Activated naive CD4-positive, alpha-beta T cell treated with anti-CD3 and anti-CD28 coated beads, Interleukin-2, amount 50 U/mL, for 24 hours (primary cell): ENCODE measurements around the gene ATG2A.

Experiments used
- H3K27ac Mint-ChIP-seq: one replicate; pipeline ENCODE4 v1.8.0; 2021; ENCODE audit warnings: mild to moderate bottlenecking, mixed read lengths
- H3K27me3 Mint-ChIP-seq: one replicate; pipeline ENCODE4 v1.8.0; 2021; ENCODE audit warnings: mixed read lengths
- H3K36me3 Mint-ChIP-seq: one replicate; pipeline ENCODE4 v1.8.0; 2021; ENCODE audit warnings: mixed read lengths
- H3K4me1 Mint-ChIP-seq: one replicate; pipeline ENCODE4 v1.8.0; 2021; ENCODE audit warnings: mixed read lengths
- H3K4me3 Mint-ChIP-seq: one replicate; pipeline ENCODE4 v1.8.0; 2021; ENCODE audit warnings: mild to moderate bottlenecking, mixed read lengths
- H3K9me3 Mint-ChIP-seq: one replicate; pipeline ENCODE4 v1.8.0; 2021; ENCODE audit warnings: mixed read lengths

Gene ATG2A

DNA sequence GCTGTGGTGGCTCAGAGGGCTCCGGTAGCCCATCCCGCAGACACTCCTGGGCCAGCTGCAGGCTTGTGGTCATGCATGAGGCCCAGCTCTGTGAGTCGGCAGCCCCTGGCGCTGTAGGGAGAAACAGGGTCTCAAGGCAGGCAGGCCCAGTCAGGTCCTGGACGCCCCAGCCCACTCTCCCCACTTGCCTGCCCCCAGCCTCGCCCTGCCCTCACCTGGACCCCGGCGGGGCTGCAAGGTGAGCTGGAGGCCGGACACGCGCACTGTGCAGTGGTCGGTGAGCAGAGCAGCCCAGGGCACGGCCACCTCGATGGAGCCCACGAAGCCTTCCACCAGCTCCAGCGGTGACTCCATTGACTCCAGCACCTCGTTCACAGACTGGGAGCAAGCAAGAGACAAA is 2.9 kb downstream of the ATG2A start:
- Mint-ChIP-seq H3K4me3 (no peak overlapping the region), H3K36me3 (peaks cover 5% of the 10 kb centered on the region), H3K27ac (no peak overlapping the region), H3K4me1 (peaks cover 26% of the 10 kb centered on the region), H3K9me3 (no peaks in the 10 kb centered on the region), H3K27me3 (no peaks in the 10 kb centered on the region)

DNA sequence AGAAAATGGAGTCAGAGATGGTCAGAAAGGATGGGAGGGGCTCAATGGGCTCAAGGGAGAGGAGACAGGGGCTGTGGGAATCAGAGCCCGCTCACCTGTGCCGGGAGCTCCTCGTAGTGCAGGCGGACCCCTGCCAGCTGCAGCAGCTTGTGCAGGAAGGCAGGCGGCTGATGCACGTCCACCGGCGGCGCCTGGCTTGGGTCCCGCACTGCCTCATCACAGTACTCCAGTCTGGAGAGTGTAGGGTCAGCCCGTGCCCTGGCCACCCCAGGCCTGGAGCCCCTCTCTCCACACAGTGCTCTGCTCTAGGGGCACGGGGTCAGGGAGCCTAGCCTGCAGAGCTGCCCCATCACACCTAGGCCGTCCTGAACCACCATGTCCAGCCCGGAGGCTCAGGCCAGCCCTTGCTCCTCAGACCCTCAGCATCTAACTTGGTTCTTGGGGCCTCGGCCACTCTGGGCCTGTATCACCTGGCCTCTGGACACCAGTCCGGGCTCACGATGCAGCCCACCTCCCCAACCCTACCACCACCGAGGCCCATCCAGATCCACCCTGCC is 3.8 kb downstream of the ATG2A start:
- H3K27ac Mint-ChIP-seq = no peak overlapping the region
- peaks cover 5% of the 10 kb centered on the region for H3K36me3 Mint-ChIP-seq
- no peaks in the 10 kb centered on the region for H3K9me3 Mint-ChIP-seq
- H3K27me3 Mint-ChIP-seq = no peaks in the 10 kb centered on the region
- peaks cover 26% of the 10 kb centered on the region for H3K4me1 Mint-ChIP-seq
- H3K4me3 Mint-ChIP-seq = no peak overlapping the region

DNA sequence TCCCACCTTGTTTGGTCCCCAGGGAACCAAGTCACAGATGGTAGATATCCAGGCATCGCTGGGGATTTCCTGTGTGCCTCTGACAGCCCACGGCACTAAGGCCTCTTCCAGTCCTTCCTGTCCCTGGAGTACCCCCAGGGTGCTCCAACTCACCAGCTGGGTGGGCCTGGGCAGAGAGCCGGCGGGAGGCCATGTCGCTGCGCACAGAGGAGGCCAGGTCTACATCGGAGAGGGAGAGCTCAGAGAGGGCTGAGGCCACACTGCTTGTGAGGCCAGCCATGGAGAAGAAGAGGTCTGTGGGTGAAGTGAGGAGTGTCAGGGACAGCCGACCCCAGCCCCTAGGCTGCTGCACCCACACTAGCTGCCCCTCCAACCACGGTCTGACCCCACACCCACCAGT is 5.3 kb downstream of the ATG2A start:
- Mint-ChIP-seq H3K27me3 (no peaks in the 10 kb centered on the region), H3K9me3 (no peaks in the 10 kb centered on the region), H3K27ac (no peak overlapping the region), H3K36me3 (peaks cover 9% of the 10 kb centered on the region), H3K4me1 (peaks cover 18% of the 10 kb centered on the region), H3K4me3 (no peak overlapping the region)

DNA sequence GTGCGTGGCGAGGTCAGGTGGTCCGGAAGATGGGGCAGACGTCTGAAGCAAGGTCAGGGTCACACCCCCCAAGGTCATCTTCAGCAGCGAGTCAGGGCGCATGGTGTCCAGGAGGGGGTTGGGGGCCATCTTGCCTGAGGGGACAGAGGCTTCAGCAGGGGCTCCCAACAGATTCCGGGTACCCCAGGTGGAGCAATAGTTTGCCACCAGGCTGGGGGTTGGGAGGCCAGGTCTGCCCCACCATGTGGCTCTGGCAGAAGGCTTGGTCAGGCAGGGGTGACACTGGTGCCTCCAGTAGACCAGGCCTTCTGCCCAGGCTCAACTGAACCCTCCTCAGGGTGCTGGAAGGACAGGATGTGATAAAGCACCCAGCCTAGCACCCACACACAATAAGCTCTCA is 5.9 kb downstream of the ATG2A start:
- H3K27me3 Mint-ChIP-seq = no peaks in the 10 kb centered on the region
- H3K4me3 Mint-ChIP-seq = no peak overlapping the region
- H3K27ac Mint-ChIP-seq = no peak overlapping the region
- H3K36me3 Mint-ChIP-seq = peaks cover 9% of the 10 kb centered on the region
- H3K4me1 Mint-ChIP-seq = peaks cover 12% of the 10 kb centered on the region
- no peaks in the 10 kb centered on the region for H3K9me3 Mint-ChIP-seq

- H3K9me3 Mint-ChIP-seq = no peaks in the 10 kb centered on the region
- H3K4me1 Mint-ChIP-seq = peaks cover 7% of the 10 kb centered on the region
- peaks cover 9% of the 10 kb centered on the region for H3K36me3 Mint-ChIP-seq
- no peak overlapping the region for H3K27ac Mint-ChIP-seq
- no peaks in the 10 kb centered on the region for H3K27me3 Mint-ChIP-seq
- no peak overlapping the region for H3K4me3 Mint-ChIP-seq
Measured at GRCh38 chr11:64910451-64911093, 6.4 kb downstream of the ATG2A start.

- H3K27me3 Mint-ChIP-seq = no peaks in the 10 kb centered on the region
- H3K9me3 Mint-ChIP-seq = no peaks in the 10 kb centered on the region
- H3K4me1 Mint-ChIP-seq = peaks cover 4% of the 10 kb centered on the region
- H3K36me3 Mint-ChIP-seq = peaks cover 9% of the 10 kb centered on the region
- H3K27ac Mint-ChIP-seq = no peak overlapping the region
- H3K4me3 Mint-ChIP-seq = no peak overlapping the region
Measured at GRCh38 chr11:64909653-64910343, 7.2 kb downstream of the ATG2A start.

DNA sequence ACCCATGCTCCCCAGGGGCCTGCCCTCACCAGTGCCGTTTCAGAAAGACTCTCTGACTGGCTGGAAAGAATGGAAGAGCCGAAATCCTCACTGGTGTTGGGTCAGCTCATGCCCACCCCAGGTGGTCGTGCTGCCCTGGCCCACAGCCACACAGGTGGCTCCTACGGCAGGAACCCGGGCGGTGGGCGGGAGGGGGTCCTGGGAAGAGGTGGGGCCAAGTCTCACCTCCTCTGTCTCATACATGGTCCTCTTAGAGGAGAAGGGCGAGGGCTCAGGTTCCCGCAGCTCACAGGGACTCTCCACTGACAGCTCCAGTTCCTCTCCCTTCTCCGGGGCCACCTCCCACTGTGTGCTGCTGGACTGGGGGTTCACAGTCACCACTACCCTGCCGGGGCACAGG is 8.2 kb downstream of the ATG2A start:
- H3K4me1 Mint-ChIP-seq = no peaks in the 10 kb centered on the region
- no peaks in the 10 kb centered on the region for H3K27me3 Mint-ChIP-seq
- H3K9me3 Mint-ChIP-seq = no peaks in the 10 kb centered on the region
- H3K4me3 Mint-ChIP-seq = no peak overlapping the region
- H3K36me3 Mint-ChIP-seq = peaks cover 9% of the 10 kb centered on the region
- no peak overlapping the region for H3K27ac Mint-ChIP-seq

DNA sequence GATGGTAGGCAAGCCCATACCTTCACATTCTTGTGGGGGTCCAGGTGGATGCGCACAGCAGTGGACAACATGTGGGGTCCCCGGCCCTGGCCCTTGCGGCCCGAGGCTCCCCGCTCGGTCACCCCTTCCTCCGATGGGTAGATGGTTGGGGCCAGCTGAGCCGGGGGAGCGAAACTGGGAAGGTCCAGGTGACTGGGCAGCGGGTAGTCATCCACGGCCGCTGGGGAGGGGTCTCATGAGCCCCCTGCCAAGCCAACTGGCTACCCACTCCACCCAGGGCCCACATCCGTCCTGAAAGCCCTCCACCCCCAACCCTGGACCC is 10.7 kb downstream of the ATG2A start:
- H3K4me3 Mint-ChIP-seq = no peak overlapping the region
- peaks cover 6% of the 10 kb centered on the region for H3K36me3 Mint-ChIP-seq
- H3K9me3 Mint-ChIP-seq = no peaks in the 10 kb centered on the region
- no peak overlapping the region for H3K27ac Mint-ChIP-seq
- H3K4me1 Mint-ChIP-seq = peaks cover 5% of the 10 kb centered on the region
- no peaks in the 10 kb centered on the region for H3K27me3 Mint-ChIP-seq

DNA sequence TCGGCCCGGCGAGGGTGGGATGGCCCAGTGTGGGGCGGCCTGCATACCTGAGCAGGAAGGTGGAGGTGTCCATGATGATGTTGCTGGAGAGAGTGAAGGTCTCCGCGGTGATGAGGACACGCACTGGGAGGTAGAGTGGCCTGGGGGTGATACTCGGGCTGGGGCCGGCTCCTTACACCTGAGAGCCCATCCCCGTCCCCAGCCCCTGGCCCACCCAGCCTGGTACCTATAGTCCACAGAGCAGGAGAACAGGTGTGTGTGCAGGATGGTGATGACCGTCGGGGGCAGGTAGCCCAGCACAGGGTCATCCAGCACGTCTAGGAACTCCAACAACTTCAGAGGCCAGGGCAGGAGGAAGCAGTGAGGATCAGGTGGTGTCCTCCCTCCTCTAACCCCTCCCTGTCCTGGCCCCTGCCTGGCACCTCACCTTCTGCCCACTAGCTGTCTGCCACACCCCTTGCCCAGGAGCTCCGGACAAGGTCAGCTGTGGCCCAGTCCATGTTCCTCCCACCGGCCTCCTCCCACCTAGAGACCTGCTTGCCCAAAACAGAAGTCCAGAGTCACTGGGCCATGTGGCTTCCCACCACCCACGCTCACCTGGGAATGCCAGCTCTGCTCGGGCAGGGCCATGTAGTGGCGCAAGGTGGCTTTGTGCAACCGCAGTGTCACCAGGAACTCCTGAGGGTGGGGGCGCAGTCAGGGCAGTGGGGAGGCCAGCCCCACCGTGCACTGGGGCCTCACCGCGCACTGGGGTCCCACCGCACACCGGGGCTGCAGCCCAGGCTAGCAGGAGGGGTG is 11.3 kb downstream of the ATG2A start:
- Mint-ChIP-seq H3K4me3 (no peak overlapping the region), H3K27ac (no peak overlapping the region), H3K9me3 (no peaks in the 10 kb centered on the region), H3K27me3 (no peaks in the 10 kb centered on the region), H3K4me1 (peaks cover 6% of the 10 kb centered on the region), H3K36me3 (peaks cover 6% of the 10 kb centered on the region)

DNA sequence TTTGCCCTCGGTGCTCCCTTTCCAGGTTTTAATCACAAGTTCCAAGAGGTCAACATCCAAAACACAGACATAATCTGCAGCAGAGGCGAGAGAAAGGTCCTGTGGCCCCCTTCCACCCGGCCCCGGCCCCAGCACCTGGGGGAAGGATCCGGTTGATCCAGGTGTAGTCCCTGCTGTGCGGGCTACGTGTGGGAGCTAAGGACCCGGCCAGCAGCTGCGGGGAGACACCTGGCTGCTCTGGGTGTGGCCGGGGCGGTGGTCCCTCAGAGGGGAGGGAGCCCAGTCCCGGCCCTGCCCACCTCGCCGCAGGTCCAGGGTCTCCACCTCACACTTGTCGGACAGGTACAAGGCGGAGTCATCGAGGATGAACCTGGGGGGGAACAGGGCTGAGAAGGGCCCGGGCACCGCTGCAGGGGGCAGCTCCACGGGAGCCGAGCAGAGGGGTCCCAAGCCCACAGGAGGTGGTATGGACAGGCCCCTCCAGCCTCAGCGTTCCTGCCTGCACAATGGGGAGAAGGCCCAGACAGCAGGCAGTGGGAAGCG is 13.6 kb downstream of the ATG2A start:
- Mint-ChIP-seq H3K9me3 (no peaks in the 10 kb centered on the region), H3K27ac (no peak overlapping the region), H3K36me3 (peaks cover 8% of the 10 kb centered on the region), H3K4me3 (no peak overlapping the region), H3K27me3 (no peaks in the 10 kb centered on the region), H3K4me1 (peaks cover 12% of the 10 kb centered on the region)

DNA sequence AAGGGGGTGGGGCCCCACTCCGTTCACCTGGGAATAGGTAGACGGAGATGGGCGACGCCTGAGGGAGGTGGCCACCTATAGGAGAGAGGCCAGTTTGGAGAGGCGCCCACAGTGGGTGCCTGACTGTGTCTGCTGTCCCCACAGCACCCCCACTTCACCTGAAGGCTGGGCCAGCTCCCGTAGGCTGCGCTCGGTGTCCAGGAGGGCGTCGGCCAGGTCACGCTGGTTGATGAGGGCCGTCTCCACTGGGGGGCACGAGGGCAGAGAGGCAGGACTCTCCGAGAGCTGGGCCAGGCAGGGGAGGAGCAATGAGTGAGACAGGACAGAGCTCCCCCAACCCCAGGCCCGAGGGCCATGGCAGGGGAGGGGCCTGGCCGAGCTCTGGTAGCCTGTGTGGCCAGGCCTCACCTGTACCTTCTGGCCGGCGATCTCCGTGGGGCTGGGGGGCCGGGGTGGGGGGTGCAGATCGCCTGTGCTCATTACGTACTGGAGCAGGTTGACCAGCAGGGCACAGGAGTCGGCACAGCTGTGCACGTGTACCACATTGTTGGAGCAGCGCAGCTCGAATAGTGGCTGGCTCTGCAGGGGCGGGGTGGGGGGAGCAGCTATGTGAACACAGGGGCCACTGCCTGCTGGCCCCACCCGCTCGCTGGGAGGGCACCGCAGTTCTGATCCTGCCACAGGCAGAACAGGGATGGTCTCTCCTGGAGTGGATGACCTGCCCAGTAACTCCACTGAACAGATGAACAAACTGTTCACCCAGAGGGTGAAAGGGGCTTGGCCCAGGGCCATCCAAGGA is 14.7 kb downstream of the ATG2A start:
- Mint-ChIP-seq H3K4me3 (no peak overlapping the region), H3K27me3 (no peaks in the 10 kb centered on the region), H3K36me3 (peaks cover 4% of the 10 kb centered on the region), H3K27ac (no peak overlapping the region), H3K4me1 (peaks cover 12% of the 10 kb centered on the region), H3K9me3 (no peaks in the 10 kb centered on the region)

GRCh38 chr11:64900774-64901173 is 16.2 kb downstream of the ATG2A start:
- Mint-ChIP-seq H3K36me3 (peaks cover 4% of the 10 kb centered on the region), H3K4me3 (no peak overlapping the region), H3K27ac (no peak overlapping the region)

GRCh38 chr11:64900263-64900678 is 16.7 kb downstream of the ATG2A start:
- H3K36me3 Mint-ChIP-seq = peaks cover 4% of the 10 kb centered on the region
- peak overlapping the region; percentile 44 for H3K27ac Mint-ChIP-seq
- H3K4me3 Mint-ChIP-seq = peak overlapping the region; percentile 66
- H3K4me1 Mint-ChIP-seq = peaks cover 12% of the 10 kb centered on the region
- H3K27me3 Mint-ChIP-seq = no peaks in the 10 kb centered on the region
- H3K9me3 Mint-ChIP-seq = no peaks in the 10 kb centered on the region

More at GRCh38 chr11:64900774-64901173, 16.2 kb downstream of the ATG2A start:
- no peaks in the 10 kb centered on the region for H3K27me3 Mint-ChIP-seq
- peaks cover 12% of the 10 kb centered on the region for H3K4me1 Mint-ChIP-seq
- no peaks in the 10 kb centered on the region for H3K9me3 Mint-ChIP-seq

GRCh38 chr11:64898541-64898940 is 18.5 kb downstream of the ATG2A start:
- Mint-ChIP-seq H3K27ac (no peak overlapping the region), H3K9me3 (no peaks in the 10 kb centered on the region), H3K36me3 (peaks cover 4% of the 10 kb centered on the region), H3K4me1 (peaks cover 12% of the 10 kb centered on the region), H3K27me3 (no peaks in the 10 kb centered on the region), H3K4me3 (no peak overlapping the region)

DNA sequence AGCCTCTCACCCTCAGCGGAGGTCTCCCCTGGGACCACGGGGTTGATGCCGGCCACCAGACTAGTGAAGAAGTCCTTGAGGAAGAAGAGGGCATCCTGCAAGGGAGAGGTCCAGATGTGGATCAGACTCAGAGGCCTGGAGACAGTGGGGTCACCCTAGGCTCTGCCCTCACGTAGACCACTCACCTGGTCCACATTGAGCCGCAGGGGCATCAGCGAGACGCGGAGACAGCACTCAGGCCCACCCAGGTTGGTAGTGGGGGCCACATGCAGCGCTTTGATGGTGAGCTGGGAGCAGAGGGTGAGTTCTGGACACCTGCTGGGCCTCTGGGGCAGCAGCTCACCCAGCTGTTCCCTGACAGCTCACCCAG is 18.9 kb downstream of the ATG2A start:
- Mint-ChIP-seq H3K27ac (no peak overlapping the region), H3K9me3 (no peaks in the 10 kb centered on the region)

More for the DNA sequence above, 18.9 kb downstream of the ATG2A start:
- Mint-ChIP-seq H3K36me3 (peaks cover 4% of the 10 kb centered on the region), H3K4me1 (peaks cover 12% of the 10 kb centered on the region), H3K4me3 (no peak overlapping the region), H3K27me3 (no peaks in the 10 kb centered on the region)
